ENCODE results near the gene STMN1.

- TF ChIP-seq USF2 (IDR thresholded peaks at IDR 0.05) (no peak), MAFK (IDR thresholded peaks at IDR 0.05; ENCODE audit: partially characterized antibody) (no peak), POLR2A (IDR thresholded peaks at IDR 0.05; ENCODE audit: low read length) (no peak), CEBPB (IDR thresholded peaks at IDR 0.05) (no peak), RFX5 (IDR thresholded peaks at IDR 0.05) (no peak), CTCF (IDR thresholded peaks at IDR 0.05) (no peak), FOSL2 (IDR thresholded peaks at IDR 0.05) (no peak), FOSL2 (CRISPR knock-in tag; IDR thresholded peaks at IDR 0.05) (no peak), REST (IDR thresholded peaks at IDR 0.05) (no peak), RCOR1 (IDR thresholded peaks at IDR 0.05; ENCODE audit: low read depth, low read length) (no peak), PBX3 (IDR thresholded peaks at IDR 0.05) (no peak), BCL3 (IDR thresholded peaks at IDR 0.05) (no peak), EP300 (IDR thresholded peaks at IDR 0.05) (no peak)
These were observed 7.0 kb upstream of the STMN1 start for GRCh38 chr1:25913206-25913605.

Measured in A549 (cell line).